Right lobe of liver (tissue), 6 donors: Measurements from ENCODE around the gene APBA2. TPM values are rescaled to one million over a fixed set of nuclear protein-coding genes. Genes with fewer than 3 reads are reported as not detected.
A peak's percentile ranks its signal among the peaks of the same experiment; 100 is the strongest.

Source experiments
- ATAC-seq, 4 donors: fragments of 200-7000 bp; cut with Tn5 transposase; one replicate each; pipeline ENCODE4 v1.9.1; 2020; ENCODE audit warnings: mild to moderate bottlenecking in 4 of 4, moderate library complexity in 4 of 4
- DNase-seq, 3 donors: peaks; one replicate each; pipeline ENCODE4 v3.0.0-alpha.2; 2020
- H3K27ac ChIP-seq, 3 donors: fragments of 200-600 bp; one replicate each; pipeline ENCODE4 v1.8.0; 2022
- H3K27me3 ChIP-seq, 2 donors: fragments of 200-600 bp; one replicate each; pipeline ENCODE4 v1.8.0; 2022
- H3K36me3 ChIP-seq, 4 donors: fragments of 200-600 bp; sonication (generic) in 1 of 4; one replicate each; pipeline versions ENCODE4 v1.5.1 to v1.8.0; 2017 to 2022; ENCODE audit warnings: control low read depth in 1 of 4
- H3K4me1 ChIP-seq, 4 donors: fragments of 200-600 bp; sonication (generic) in 1 of 4; one replicate each; pipeline versions ENCODE4 v1.5.1 to v1.8.0; 2017 to 2022; ENCODE audit warnings: control low read depth in 1 of 4
- H3K4me3 ChIP-seq, 3 donors: fragments of 200-600 bp; one replicate each; pipeline ENCODE4 v1.8.0; 2022
- H3K9me3 ChIP-seq, 4 donors: fragments of 200-600 bp; sonication (generic) in 1 of 4; one replicate each; pipeline versions ENCODE4 v1.5.1 to v1.8.0; 2017 to 2022; ENCODE audit warnings: control low read depth in 1 of 4
- POLR2A ChIP-seq: fragments of 450-650 bp; IDR thresholded peaks from one replicate; pipeline ENCODE4 v1.6.1; 2017; ENCODE audit warnings: antibody characterized with exemption, mild to moderate bottlenecking
- WGBS: methylation state at CpG from one replicate; pipeline ENCODE4 v1.1.6; 2018; ENCODE audit warnings: low coverage, low lambda C conversion rate; ENCODE audit not compliant: insufficient coverage; ENCODE audit errors: missing lambda C conversion rate; 5-methylcytosine and 5-hydroxymethylcytosine counted together
- intact Hi-C, 2 donors: fragments of 100-400 bp; cut with DNase I; formaldehyde crosslinking; loops; one replicate each; pipeline versions ENCODE4 v1.11.2 to v1.14.1; 2022
- total RNA-seq, 6 experiments: library from RNA; depleted of rRNA in 2 of 6; stranded (reverse); fragments of >200 nt in 2 of 6; fragmentation: NEBNext Ultra II Directional in 3 of 6; extraction: Animal tissue kit (Norgen Biotek cat#: 25700) in 3 of 6; gene quantifications; one replicate each; pipeline versions ENCODE4 v1.1.0 to v1.2.4, GENCODE V29; 2016 to 2023
- TF ChIP-seq, protein P1 (sequence below), 4 donors: fragments of 200-600 bp in 3 of 4; fragments of 450-650 bp in 1 of 4; IDR thresholded peaks; one replicate each; pipeline versions ENCODE4 v1.5.1 to v1.8.0; 2016 to 2022; ENCODE audit warnings: antibody characterized with exemption in 4 of 4, mild to moderate bottlenecking in 2 of 4
- donor health status: DM: no; HTN: yes; CAD: no.
- donor health status: DM: no; HTN: no; CAD: no.
- donor health status: DM: no; HTN: no; CAD: no.
- donor health status: DM: no; HTN: yes; CAD: no.
- donor health status: DM: no; HTN: yes; CAD: no.

APBA2 gene
- total RNA-seq, 6 experiments from 2014 or later, result 0.51 to 0.75 (median 0.69) TPM

GRCh38 chr15:29140475-29141307 lies 254.9 kb downstream of the APBA2 start:
- no peak for ATAC-seq

DNA sequence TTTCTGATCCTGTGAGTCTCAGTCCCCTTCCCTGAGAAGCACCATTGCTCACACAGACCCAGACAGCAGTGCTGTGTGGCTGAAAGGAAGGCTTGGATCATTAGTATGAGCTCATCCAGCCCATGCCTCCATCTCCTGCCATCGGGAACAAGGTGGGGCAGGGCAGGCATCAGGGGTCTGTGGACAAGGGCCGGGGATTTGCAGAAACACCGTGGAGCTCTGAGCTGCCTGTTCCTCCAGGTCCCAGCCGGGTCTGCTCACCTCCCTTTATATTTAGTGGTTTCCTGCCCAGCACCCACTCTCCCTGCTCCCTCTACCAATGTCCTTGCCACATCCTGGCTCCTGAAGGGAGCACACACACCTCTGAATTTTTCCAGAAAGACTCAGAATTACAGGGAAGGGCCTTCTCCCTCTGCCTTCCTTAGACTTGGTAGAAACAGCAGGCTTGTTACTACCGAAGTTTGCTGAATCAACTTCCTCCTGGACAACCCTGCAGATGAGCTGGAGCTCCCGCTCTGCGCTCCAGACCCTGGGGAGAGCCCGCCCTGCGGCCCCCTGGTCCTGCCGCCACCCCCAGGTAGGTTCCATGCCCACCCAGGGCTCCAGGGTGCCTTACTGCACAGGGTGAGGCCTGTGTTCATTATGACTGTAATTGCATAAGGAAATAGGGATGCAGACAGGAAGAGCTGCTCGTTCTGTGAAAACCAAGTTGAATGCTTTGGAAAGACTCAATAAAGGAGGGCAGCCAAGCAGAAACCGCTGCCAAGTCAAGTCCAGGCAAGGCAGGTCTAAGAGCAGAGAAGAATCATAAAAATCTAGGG lies 255.7 kb downstream of the APBA2 start:
- H3K27me3 ChIP-seq, result no peaks in the 10 kb centered on the region
- TF ChIP-seq POLR2A, result no peak
- TF ChIP-seq, protein P1, sequence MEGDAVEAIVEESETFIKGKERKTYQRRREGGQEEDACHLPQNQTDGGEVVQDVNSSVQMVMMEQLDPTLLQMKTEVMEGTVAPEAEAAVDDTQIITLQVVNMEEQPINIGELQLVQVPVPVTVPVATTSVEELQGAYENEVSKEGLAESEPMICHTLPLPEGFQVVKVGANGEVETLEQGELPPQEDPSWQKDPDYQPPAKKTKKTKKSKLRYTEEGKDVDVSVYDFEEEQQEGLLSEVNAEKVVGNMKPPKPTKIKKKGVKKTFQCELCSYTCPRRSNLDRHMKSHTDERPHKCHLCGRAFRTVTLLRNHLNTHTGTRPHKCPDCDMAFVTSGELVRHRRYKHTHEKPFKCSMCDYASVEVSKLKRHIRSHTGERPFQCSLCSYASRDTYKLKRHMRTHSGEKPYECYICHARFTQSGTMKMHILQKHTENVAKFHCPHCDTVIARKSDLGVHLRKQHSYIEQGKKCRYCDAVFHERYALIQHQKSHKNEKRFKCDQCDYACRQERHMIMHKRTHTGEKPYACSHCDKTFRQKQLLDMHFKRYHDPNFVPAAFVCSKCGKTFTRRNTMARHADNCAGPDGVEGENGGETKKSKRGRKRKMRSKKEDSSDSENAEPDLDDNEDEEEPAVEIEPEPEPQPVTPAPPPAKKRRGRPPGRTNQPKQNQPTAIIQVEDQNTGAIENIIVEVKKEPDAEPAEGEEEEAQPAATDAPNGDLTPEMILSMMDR (IDR thresholded peaks at IDR 0.05), result no peak
- no peaks in the 10 kb centered on the region for H3K36me3 ChIP-seq
- WGBS, result 49% methylated on average over 7 of the region's 12 CpGs
- H3K4me3 ChIP-seq, result no peak overlapping the region
- DNase-seq (no peak), ATAC-seq (no peak)
- no peak overlapping the region for H3K27ac ChIP-seq
- intact Hi-C loops, result no loop called here
- H3K9me3 ChIP-seq, result no peaks in the 10 kb centered on the region
- no peaks in the 10 kb centered on the region for H3K4me1 ChIP-seq

More at GRCh38 chr15:29140475-29141307, 254.9 kb downstream of the APBA2 start:
- Histone ChIP-seq H3K4me1 (no peaks in the 10 kb centered on the region), H3K9me3 (no peaks in the 10 kb centered on the region), H3K27ac (no peak overlapping the region), H3K4me3 (no peak overlapping the region), H3K27me3 (no peaks in the 10 kb centered on the region), H3K36me3 (no peaks in the 10 kb centered on the region)
- intact Hi-C loops, result no loop called here
- no peak for TF ChIP-seq POLR2A
- TF ChIP-seq, protein P1 (IDR thresholded peaks at IDR 0.05), result no peak
- peak in 1 of 3 donors; percentile 29 for DNase-seq
- 49% methylated on average over 8 of the region's 15 CpGs for WGBS

- TF ChIP-seq, protein P1 (IDR thresholded peaks at IDR 0.05), result no peak
- no peak for TF ChIP-seq POLR2A
- Histone ChIP-seq H3K4me3 (no peak overlapping the region), H3K27ac (no peak overlapping the region), H3K36me3 (no peaks in the 10 kb centered on the region), H3K4me1 (no peaks in the 10 kb centered on the region), H3K9me3 (no peaks in the 10 kb centered on the region), H3K27me3 (no peaks in the 10 kb centered on the region)
- DNase-seq (no peak), ATAC-seq (no peak)
- intact Hi-C loops, result no loop called here
- 65% methylated on average over 4 of the region's 8 CpGs for WGBS
Observed at GRCh38 chr15:29142129-29142747, 256.5 kb downstream of the APBA2 start.

GRCh38 chr15:29143293-29143692 lies 257.5 kb downstream of the APBA2 start:
- intact Hi-C loops, result no loop called here

More at GRCh38 chr15:29143293-29143692, 257.5 kb downstream of the APBA2 start:
- TF ChIP-seq, protein P1 (IDR thresholded peaks at IDR 0.05), result no peak
- TF ChIP-seq POLR2A, result no peak
- no peak overlapping the region for H3K27ac ChIP-seq
- H3K4me3 ChIP-seq, result no peak overlapping the region
- no peak for DNase-seq
- no peaks in the 10 kb centered on the region for H3K4me1 ChIP-seq
- no peaks in the 10 kb centered on the region for H3K9me3 ChIP-seq
- WGBS, result 58% methylated on average over 3 of the region's 5 CpGs
- H3K27me3 ChIP-seq, result no peaks in the 10 kb centered on the region
- ATAC-seq, result no peak
- H3K36me3 ChIP-seq, result no peaks in the 10 kb centered on the region
